SKM-1 treated with dmso at 0.1 percent for 144 hours (cell line): ENCODE measurements around the gene COL6A2.

Experiments
- DNase-seq: peaks from one replicate; lab custom pipeline; 2025; ENCODE audit not compliant: unreplicated experiment; lab: John Stamatoyannopoulos, UW

The COL6A2 gene

GRCh38 chr21:46111857-46112724 lies 14.2 kb downstream of the COL6A2 start:
- no peak for DNase-seq

DNA sequence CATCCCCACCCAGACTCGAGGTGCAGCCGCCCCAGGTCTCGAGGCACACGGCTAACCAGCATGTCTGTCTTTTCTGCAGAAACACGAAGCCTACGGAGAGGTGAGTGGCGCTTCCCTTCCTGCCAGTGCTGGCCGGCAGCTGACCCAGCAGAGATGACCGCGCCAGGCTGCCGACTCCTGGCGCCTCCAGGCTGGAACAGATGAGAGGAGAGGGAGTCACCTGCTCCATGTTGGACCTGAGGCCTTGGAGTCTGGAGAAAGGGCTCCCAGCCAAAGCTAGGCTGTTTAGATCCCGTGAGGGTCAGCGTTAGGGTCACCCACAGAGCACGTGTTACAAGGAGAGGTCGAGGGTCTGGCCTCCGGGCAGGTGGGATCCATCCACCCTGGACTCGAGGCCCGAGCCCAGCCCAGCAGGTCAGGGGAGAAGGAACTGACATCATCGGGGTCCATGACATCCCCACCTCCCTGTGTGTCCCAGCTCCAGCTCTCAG lies 14.9 kb downstream of the COL6A2 start:
- DNase-seq = no peak

- no peak for DNase-seq
Observed at GRCh38 chr21:46113497-46114176, 15.7 kb downstream of the COL6A2 start.

DNA sequence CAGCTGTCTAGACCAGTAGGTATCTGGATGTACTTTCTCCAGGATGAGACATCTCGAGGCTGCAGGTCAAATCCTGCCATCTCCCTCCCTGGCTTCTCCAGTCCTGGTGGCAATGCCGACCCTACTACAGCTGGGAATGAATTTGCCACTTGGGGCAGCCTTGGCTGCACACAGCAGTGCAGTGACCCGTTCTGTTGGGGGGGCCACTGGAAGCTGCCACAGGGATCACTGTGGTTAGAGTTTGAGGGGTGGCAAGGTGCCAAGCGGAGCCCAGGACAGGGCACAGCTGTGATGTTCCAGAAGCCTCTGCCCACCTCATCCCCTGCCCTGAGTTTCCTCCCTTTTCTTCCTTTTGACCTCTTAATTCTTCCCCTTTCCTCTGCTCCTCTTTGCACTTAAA lies 17.1 kb downstream of the COL6A2 start:
- DNase-seq = no peak

DNA sequence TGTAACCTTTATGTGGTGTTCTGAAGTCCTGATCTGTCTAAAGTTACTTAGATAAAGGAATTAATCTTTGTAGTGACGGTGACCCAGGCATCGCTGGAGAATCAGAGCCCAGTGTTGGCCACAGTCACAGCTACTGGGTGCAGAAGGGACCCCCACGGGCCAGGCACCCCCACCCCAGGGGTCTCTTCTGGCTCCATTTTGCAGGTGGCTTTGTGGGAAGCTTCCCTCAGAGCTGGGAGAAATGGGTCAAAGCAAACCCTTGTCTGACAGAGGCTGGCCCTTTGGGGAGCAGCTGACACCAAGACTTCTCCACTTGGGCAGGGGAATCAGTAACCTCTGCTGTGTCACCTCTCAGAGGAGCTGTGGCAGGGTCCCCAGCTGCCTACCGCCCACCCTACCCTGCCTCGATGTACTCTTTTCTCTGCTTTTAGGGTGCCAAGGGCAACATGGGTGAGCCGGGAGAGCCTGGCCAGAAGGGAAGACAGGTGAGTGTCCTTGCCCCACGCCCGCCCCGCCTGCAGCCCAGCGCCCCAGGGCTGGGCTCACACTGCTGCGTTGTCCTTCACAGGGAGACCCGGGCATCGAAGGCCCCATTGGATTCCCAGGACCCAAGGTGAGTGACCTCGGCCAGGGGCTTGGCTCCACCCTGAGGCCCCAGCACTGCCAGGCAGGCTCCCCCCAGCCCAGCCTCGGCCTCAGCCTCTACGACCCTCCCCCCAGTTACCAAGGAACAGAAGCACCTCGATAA lies 17.7 kb downstream of the COL6A2 start:
- no peak for DNase-seq

DNA sequence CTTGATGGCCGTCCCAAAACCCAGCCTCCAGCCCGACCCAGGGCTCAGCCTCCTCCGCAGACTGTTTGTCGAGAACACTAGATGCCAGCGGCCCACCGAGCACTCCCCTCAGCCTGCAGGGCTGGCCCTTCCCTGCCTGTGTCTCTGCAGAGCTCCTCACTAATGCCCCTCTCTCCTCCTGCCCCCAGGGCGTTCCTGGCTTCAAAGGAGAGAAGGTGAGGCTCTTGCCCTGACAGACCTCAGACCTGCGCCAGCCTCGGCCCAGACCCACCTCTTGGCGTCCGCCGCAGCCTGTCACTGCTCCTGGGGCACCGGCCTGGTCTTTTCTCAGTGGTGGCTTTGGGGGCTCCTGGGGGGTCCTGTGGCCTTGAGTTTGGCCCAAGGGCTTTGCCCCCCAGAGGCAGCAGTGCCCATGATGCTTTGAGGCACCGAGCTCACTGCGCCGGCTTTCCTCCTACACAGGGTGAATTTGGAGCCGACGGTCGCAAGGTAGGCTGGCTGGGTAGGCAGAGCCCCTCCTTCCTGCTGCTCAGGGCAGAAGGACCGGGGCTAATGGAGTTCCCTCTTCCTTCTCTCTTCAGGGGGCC lies 18.4 kb downstream of the COL6A2 start:
- DNase-seq = no peak

GRCh38 chr21:46116776-46117585 lies 19.1 kb downstream of the COL6A2 start:
- no peak for DNase-seq

GRCh38 chr21:46117586-46118315 lies 19.8 kb downstream of the COL6A2 start:
- no peak for DNase-seq

GRCh38 chr21:46118316-46119143 lies 20.6 kb downstream of the COL6A2 start:
- no peak for DNase-seq

DNA sequence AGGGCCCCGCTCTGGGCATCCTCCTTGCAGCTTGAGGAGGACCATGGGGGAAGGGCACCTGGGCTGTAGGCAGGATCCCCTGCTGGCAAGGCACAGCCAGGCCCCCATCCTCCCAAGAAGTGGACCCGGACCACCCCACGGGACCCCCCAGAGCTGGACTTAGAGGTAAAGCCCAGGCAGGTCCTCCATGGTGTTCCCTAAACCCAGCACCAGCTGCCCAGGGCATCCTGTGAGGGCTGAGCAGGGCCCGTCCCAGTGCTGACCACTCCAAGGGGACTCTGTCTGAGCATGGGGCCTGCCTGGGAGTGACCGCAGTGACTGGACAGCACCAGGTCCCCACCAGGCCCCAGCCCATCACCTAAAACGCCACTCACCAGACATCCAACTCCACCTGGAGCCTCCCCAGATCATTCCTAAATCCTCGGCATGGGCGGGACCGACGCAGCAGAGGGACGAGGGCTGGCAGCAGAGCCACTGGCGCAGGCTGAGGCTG lies 21.3 kb downstream of the COL6A2 start:
- DNase-seq = no peak

DNA sequence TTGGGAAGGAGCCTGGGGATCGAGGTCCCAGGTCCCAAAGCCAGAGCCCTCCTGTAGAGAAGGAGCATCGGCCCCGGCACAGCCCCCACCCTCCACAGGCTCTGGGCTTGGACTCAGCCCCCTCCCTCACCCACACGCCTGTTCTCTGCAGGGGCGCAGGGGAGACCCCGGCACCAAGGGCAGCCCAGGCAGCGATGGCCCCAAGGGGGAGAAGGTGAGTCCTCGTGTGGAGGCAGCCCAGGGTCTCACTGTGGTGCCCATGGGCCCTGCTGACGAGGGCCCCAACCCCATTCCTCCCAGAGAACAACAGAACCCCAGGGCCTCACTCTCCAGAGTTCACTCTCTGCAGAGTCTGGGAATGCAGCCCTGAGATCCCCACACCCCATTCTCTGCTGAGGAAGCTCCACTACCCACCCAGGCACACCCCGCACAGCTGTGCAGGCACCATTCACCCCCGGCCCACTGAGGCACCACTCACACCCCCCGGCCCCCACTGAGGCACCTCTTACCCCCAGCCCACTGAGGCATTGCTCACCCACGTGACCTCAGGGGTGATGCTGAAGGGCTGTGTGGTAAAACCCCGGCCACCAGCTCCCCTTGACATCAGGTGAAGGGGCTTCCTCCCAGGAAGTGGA lies 21.8 kb downstream of the COL6A2 start:
- no peak for DNase-seq

- DNase-seq = no peak
Observed at GRCh38 chr21:46120301-46121285, 22.7 kb downstream of the COL6A2 start.

DNA sequence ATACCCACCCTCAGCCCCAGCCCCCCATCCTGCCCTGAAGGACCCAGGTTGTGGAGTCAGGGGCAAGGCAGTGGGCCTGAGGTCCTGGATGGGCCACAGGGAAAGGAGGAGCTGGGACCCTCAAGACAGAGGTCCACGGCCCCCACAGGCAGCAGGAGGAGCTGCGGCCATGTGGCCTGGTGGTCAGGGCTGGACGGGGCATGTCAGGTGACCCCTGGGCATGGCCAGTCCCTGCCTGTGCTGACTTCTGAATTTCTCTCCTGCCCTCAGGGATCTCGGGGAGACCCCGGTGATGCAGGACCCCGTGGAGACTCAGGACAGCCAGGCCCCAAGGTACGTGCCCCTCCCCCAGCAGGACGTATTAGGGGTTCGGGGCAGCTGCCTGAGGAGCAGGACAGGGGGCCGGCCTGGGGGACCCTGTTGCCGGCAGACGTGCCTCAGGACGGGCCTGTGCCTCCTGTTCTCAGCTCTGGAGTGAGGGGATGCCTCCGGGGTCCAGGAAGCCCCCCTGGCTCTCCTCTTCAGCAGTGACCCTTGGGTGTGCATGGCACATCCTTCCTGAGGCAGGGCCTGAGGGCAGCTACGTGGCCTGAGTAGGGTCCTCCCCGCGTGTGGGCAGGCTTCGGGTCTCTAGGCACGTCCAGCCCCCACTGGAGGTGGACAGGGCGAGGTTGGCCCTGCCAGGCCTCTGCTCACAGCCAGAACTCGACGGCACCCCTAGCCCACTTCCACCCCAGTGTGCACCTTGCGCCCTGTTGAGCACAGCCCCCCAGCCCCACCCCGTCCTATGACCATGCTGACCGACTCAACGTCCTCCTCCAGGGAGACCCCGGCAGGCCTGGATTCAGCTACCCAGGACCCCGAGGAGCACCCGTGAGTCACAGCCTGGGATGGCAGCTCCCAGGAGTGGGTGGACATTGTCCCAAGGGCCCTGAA lies 23.6 kb downstream of the COL6A2 start:
- no peak for DNase-seq

DNA sequence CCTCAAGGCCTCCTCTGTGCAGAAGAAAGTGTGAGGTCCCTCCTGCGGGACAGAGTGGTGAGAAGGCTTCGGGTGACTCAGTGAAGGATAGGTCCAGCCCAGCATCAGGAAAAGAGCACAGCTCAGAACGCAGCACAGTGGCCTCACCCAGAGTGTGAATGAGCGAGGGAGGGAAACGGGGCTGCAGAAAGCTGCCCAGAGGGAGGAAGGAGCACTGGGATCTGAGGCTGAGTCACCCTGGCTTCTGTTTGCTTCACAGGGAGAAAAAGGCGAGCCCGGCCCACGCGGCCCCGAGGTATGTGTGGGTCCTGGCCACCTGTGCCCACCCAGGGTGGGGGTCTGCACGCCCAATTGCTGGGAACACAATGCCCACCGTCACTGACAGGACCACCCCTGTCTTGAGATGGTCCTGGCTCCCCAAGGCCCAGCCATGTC lies 24.3 kb downstream of the COL6A2 start:
- no peak for DNase-seq

DNA sequence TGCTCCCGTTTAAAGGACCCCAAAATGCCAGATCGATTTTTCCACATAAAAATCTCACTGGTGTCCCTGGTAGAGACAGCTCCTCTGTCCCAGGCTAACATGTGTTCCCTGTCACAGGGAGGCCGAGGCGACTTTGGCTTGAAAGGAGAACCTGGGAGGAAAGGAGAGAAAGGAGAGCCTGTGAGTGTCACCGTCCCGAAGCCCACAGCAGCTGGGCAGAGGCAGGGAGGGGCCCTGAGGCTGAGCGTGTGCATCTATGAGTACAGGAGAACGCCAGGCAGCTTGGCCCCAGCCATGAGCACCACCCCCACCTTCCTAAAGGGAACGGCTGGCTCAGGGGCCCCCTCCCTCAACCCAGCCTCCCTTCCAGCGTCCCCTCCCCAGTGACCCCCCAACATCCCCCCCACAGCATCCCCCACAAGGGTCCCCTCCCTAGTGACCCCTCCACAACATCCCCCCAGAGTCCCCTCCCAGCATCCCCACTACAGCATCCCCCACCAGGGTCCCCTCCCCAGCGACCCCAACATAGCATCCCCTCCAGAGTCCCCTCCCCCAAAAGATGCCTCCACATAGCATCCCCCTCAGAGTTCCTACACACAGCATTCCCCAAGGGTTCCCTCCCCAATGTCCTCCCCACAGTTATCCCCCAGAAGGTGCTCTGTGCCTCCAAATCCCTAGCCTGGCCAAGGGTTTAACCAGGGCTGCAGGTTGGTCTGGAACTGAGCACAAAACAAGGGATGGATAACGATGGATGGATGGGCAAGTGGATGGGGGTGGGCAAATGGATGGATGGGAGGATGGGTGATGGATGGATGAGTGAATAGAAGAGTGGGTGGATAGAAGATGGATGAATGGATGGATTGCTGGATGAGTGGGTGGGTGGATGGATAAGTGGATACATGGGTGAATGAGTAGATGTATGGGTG lies 25.1 kb downstream of the COL6A2 start:
- no peak for DNase-seq
